AG09309 (cell line): ENCODE measurements around the gene LYSMD2.
A peak's percentile ranks its signal among the peaks of the same experiment; 100 is the strongest.

Experiments
- DNase-seq: peaks from one replicate; pipeline ENCODE4 v3.0.0-alpha.2; 2010; ENCODE audit warnings: low read depth
- H3K4me3 ChIP-seq: 2 replicates; pipeline ENCODE4 v1.5.1; 2011; ENCODE audit warnings: mild to moderate bottlenecking, low read depth, low read length, moderate library complexity; ENCODE audit not compliant: control insufficient read depth
- CTCF ChIP-seq: IDR thresholded peaks from 2 replicates; pipeline ENCODE4 v1.5.1; 2011; ENCODE audit warnings: mild to moderate bottlenecking, low read depth, low read length, inconsistent platforms; ENCODE audit not compliant: insufficient read depth, control insufficient read depth; ENCODE audit errors: missing control alignments

LYSMD2 gene

GRCh38 chr15:51731549-51732267 lies 5.7 kb downstream of the LYSMD2 start:
- TF ChIP-seq CTCF: no peak
- peak; percentile 25 for DNase-seq
- H3K4me3 ChIP-seq: no peak overlapping the region

- TF ChIP-seq CTCF: peak; percentile 33
- DNase-seq: no peak
- no peak overlapping the region for H3K4me3 ChIP-seq
Measured at GRCh38 chr15:51727141-51727897, 10.1 kb downstream of the LYSMD2 start.

- DNase-seq: peak; percentile 38
- no peak for TF ChIP-seq CTCF
- no peak overlapping the region for H3K4me3 ChIP-seq
Measured at GRCh38 chr15:51726302-51727073, 11.0 kb downstream of the LYSMD2 start.

- no peak for TF ChIP-seq CTCF
- DNase-seq: no peak
- H3K4me3 ChIP-seq: no peak overlapping the region
Measured at GRCh38 chr15:51724673-51725072, 12.8 kb downstream of the LYSMD2 start.

- H3K4me3 ChIP-seq: no peak overlapping the region
- DNase-seq: no peak
- no peak for TF ChIP-seq CTCF
Measured at GRCh38 chr15:51724199-51724598, 13.3 kb downstream of the LYSMD2 start.

- H3K4me3 ChIP-seq: no peak overlapping the region
- no peak for TF ChIP-seq CTCF
Measured at GRCh38 chr15:51721199-51721960, 16.1 kb downstream of the LYSMD2 start.

More at GRCh38 chr15:51721199-51721960, 16.1 kb downstream of the LYSMD2 start:
- DNase-seq: no peak
